Transverse colon (tissue), 4 donors: ENCODE measurements around the gene L3MBTL4. TPM values are rescaled to one million over a fixed set of nuclear protein-coding genes. Genes with fewer than 3 reads are reported as not detected.

Experiments used
- DNase-seq: peaks from one replicate; pipeline ENCODE4 v3.0.0-alpha.2; 2019
- H3K27ac ChIP-seq, 4 donors: fragments of 200-600 bp; sonication (generic); 2 replicates each; pipeline ENCODE4 v1.5.1; 2016 to 2018; ENCODE audit warnings: inconsistent platforms in 4 of 4
- H3K27me3 ChIP-seq: fragments of 200-600 bp; sonication (generic); 2 replicates; pipeline ENCODE4 v1.5.1; 2017; ENCODE audit warnings: inconsistent platforms
- H3K36me3 ChIP-seq, 4 donors: fragments of 200-600 bp; sonication (generic); 2 replicates each; pipeline ENCODE4 v1.5.1; 2017 to 2019; ENCODE audit warnings: inconsistent platforms in 4 of 4
- H3K4me1 ChIP-seq, 4 donors: fragments of 200-600 bp; sonication (generic); 2 replicates each; pipeline ENCODE4 v1.5.1; 2017 to 2020; ENCODE audit warnings: inconsistent platforms in 4 of 4
- H3K4me3 ChIP-seq, 4 donors: fragments of 200-600 bp; sonication (generic); 1 replicate in 1 of 4; 2 replicates in 3 of 4; pipeline versions ENCODE4 v1.5.1 to v1.6.1; 2017 to 2019; ENCODE audit warnings: inconsistent platforms in 4 of 4
- H3K9me3 ChIP-seq, 2 donors: fragments of 200-600 bp; sonication (generic); 2 replicates each; pipeline ENCODE4 v1.5.1; 2017 to 2019; ENCODE audit warnings: inconsistent platforms in 2 of 2
- EP300 ChIP-seq: sonication (generic); formaldehyde crosslinking; IDR thresholded peaks from one replicate; pipeline ENCODE4 v1.6.1; 2017; ENCODE audit warnings: antibody characterized with exemption, low read depth
- POLR2A ChIP-seq: fragments of 450-650 bp; IDR thresholded peaks from one replicate; pipeline ENCODE4 v1.6.1; 2016; ENCODE audit warnings: antibody characterized with exemption, mild to moderate bottlenecking, moderate library complexity
- POLR2AphosphoS5 ChIP-seq, 3 donors: sonication (generic); formaldehyde crosslinking; IDR thresholded peaks; one replicate each; pipeline ENCODE4 v1.6.1; 2016; ENCODE audit warnings: antibody characterized with exemption in 3 of 3
- WGBS, 2 donors: methylation state at CpG; one replicate each; pipeline ENCODE4 v1.1.5; 2018; ENCODE audit warnings: low coverage in 1 of 2; 5-methylcytosine and 5-hydroxymethylcytosine counted together
- in situ Hi-C, 4 donors: fragments of 200-750 bp; cut with MboI; loops; one replicate each; pipeline versions ENCODE4 v1.15.0 to v1.15.1; 2017; ENCODE audit warnings: low sequenced_read_pairs in 3 of 4, low pct_ligation_motif_present in 1 of 4, low pct_unique_long_range_greater_than_20kb in 1 of 4
- intact Hi-C: fragments of 100-400 bp; cut with DNase I; formaldehyde crosslinking; loops from one replicate; pipeline ENCODE4 v1.15.1; 2023; ENCODE audit warnings: low total_unique reads
- total RNA-seq, 4 donors: library from RNA; depleted of rRNA; stranded (reverse); fragments of >200 nt; gene quantifications; one replicate each; pipeline ENCODE4 v1.1.0, GENCODE V29; 2016
- TF ChIP-seq, protein P1 (sequence below), 5 experiments: fragments of 200-600 bp in 3 of 5; fragments of 450-650 bp in 2 of 5; sonication (generic) in 3 of 5; IDR thresholded peaks; 1 replicate in 2 of 5; 2 replicates in 3 of 5; pipeline ENCODE4 v1.5.1; 2016 to 2017; ENCODE audit warnings: antibody characterized with exemption in 5 of 5, inconsistent platforms in 3 of 5, mild to moderate bottlenecking in 2 of 5, moderate library complexity in 1 of 5

The L3MBTL4 gene
- total RNA-seq, 4 donors from 2014 or later, result 0.20 to 4.9 (median 2.9) TPM

GRCh38 chr18:6021306-6022073, 393.2 kb downstream of the L3MBTL4 start:
- Histone ChIP-seq H3K27ac (no peak overlapping the region), H3K4me1 (no peaks in the 10 kb centered on the region), H3K36me3 (no peaks in the 10 kb centered on the region), H3K4me3 (no peak overlapping the region), H3K27me3 (no peaks in the 10 kb centered on the region), H3K9me3 (no peaks in the 10 kb centered on the region)
- 80 to 92% methylated on average over 9 to 12 of the region's 12 CpGs for WGBS, 2 donors
- intact Hi-C loops, result no loop called here
- TF ChIP-seq, protein P1, sequence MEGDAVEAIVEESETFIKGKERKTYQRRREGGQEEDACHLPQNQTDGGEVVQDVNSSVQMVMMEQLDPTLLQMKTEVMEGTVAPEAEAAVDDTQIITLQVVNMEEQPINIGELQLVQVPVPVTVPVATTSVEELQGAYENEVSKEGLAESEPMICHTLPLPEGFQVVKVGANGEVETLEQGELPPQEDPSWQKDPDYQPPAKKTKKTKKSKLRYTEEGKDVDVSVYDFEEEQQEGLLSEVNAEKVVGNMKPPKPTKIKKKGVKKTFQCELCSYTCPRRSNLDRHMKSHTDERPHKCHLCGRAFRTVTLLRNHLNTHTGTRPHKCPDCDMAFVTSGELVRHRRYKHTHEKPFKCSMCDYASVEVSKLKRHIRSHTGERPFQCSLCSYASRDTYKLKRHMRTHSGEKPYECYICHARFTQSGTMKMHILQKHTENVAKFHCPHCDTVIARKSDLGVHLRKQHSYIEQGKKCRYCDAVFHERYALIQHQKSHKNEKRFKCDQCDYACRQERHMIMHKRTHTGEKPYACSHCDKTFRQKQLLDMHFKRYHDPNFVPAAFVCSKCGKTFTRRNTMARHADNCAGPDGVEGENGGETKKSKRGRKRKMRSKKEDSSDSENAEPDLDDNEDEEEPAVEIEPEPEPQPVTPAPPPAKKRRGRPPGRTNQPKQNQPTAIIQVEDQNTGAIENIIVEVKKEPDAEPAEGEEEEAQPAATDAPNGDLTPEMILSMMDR (IDR thresholded peaks at IDR 0.05), result no peak
- TF ChIP-seq POLR2A (no peak), EP300 (no peak)
- in situ Hi-C loops, result no loop called here
- DNase-seq, result no peak

- H3K4me3 ChIP-seq, result no peak overlapping the region
- 93% methylated on average over 1 of the region's 1 CpG; no CpG with 5 or more reads in 1 of the 2 donors for WGBS, 2 donors
- no peaks in the 10 kb centered on the region for H3K27me3 ChIP-seq
- intact Hi-C loops (no loop called here), in situ Hi-C loops (no loop called here)
- DNase-seq, result no peak
- no peaks in the 10 kb centered on the region for H3K9me3 ChIP-seq
- no peaks in the 10 kb centered on the region for H3K36me3 ChIP-seq
- H3K27ac ChIP-seq, result no peak overlapping the region
- TF ChIP-seq POLR2A (no peak), EP300 (no peak), POLR2AphosphoS5 (IDR thresholded peaks at IDR 0.05) (no peak)
- TF ChIP-seq, protein P1 (IDR thresholded peaks at IDR 0.05), result no peak
- no peaks in the 10 kb centered on the region for H3K4me1 ChIP-seq
Observed at GRCh38 chr18:6018671-6019070, 396.0 kb downstream of the L3MBTL4 start.

DNA sequence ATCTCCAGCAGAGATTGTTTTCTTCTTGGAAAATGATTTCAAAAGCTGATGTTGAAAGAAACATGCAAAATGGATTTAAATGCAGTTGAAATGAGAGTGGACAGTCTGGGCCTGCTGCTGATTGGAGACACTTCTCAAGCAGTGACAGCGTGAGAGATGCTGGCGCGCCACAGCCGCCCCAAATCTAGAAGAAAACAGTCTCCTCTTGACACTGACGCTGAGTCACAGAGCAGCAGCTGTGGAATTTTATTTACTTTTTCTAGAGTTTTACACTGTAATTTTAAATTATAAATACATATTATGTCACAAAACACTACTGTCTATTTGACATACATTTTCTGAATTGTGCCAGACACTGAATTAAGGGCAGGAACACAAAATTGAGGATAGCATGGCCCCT, 397.5 kb downstream of the L3MBTL4 start:
- intact Hi-C loops (no loop called here), in situ Hi-C loops (no loop called here)
- no peak for TF ChIP-seq POLR2AphosphoS5 (IDR thresholded peaks at IDR 0.05)
- TF ChIP-seq EP300, result no peak
- TF ChIP-seq, protein P1 (IDR thresholded peaks at IDR 0.05), result no peak
- no peak for TF ChIP-seq POLR2A
- DNase-seq, result no peak
- 61 to 89% methylated on average over 4 to 5 of the region's 5 CpGs for WGBS, 2 donors
- Histone ChIP-seq H3K4me1 (no peaks in the 10 kb centered on the region), H3K27ac (no peak overlapping the region), H3K9me3 (no peaks in the 10 kb centered on the region), H3K36me3 (no peaks in the 10 kb centered on the region), H3K4me3 (no peak overlapping the region), H3K27me3 (no peaks in the 10 kb centered on the region)

DNA sequence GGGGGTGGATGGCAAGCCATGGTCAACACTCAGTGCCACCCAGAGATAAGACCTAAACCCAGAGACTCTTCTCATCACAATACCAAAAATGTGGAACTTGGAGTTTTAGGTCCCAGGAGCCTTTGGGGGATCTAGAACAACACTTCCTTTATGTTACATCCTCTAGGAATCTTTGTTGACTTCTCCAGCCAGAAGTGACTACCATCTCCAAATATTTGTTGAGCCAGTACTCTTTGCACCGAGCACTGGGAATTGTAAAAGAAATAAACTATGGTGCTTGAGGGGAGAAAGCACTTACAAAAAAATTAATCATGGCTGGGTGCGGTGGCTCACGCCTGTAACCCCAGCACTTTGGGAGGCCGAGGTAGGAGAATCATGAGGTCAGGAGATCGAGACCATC, 399.3 kb downstream of the L3MBTL4 start:
- intact Hi-C loops (no loop called here), in situ Hi-C loops (no loop called here)
- TF ChIP-seq, protein P1 (IDR thresholded peaks at IDR 0.05), result no peak
- TF ChIP-seq POLR2AphosphoS5 (IDR thresholded peaks at IDR 0.05) (no peak), POLR2A (no peak)
- no peaks in the 10 kb centered on the region for H3K36me3 ChIP-seq
- no peak overlapping the region for H3K27ac ChIP-seq
- 95 to 96% methylated on average over 4 to 5 of the region's 5 CpGs for WGBS, 2 donors
- DNase-seq, result no peak
- H3K4me1 ChIP-seq, result no peaks in the 10 kb centered on the region
- no peak overlapping the region for H3K4me3 ChIP-seq
- H3K27me3 ChIP-seq, result no peaks in the 10 kb centered on the region
- no peaks in the 10 kb centered on the region for H3K9me3 ChIP-seq
